HG02938 (cell line): Measurements from ENCODE around the gene TAC4.

Experiments
- ATAC-seq: cut with Tn5 transposase; IDR thresholded peaks from one replicate; pipeline ENCODE4 v1.9.1; 2021; ENCODE audit warnings: mild to moderate bottlenecking, moderate library complexity; ENCODE audit not compliant: unreplicated experiment

TAC4 gene

DNA sequence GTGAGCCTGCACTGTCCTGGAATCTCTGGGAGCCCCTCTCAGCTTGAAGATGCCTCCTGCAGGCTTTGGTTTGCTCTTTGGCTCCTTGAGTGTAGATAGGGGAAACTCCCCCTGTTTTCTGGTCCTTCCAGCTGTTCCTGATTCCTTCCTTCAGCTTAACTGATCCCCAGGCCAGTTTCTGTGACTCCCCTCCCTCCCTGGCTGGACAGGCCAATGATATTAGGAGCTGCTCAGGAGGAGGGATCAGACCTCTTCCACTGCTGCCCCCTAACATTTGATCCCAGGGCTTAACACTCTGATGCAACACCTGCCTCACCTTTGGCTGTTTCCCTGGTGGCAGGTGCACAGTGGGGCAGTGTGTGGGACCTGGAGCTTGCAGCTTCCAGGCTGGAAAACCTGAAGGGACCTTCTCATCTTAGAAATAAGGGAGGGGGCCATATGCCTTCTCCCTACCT lies at the start of gene TAC4:
Gene TAC4, minus strand, starts transcription at position 51 of the 455 bp plus-strand sequence. CDS start 52 bp downstream, outside the sequence.
- ATAC-seq: no peak

DNA sequence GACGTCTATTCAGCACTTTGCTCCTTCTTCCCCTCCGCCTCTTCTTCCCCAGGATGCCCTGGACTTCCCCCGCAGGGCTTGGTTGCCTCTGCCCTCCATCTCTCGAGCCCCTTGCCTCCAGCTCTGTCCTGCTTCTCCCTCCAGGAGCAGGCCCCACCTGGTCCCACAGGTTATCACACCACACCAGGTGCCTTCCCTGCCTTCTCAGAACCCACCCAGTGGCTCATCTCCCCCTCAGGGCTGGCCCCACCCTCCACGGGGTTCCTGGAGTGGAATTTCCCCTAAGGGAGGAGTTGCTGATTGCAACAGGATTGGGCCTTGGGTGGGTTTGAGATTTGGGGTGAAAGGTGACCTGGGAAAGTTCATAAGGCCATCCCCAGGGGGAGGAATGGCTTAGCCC lies 49.0 kb upstream of the TAC4 start:
- no peak for ATAC-seq

- no peak for ATAC-seq
These were observed 48.4 kb upstream of the TAC4 start for GRCh38 chr17:49896222-49896621.

GRCh38 chr17:49895812-49896211 lies 47.9 kb upstream of the TAC4 start:
- no peak for ATAC-seq

DNA sequence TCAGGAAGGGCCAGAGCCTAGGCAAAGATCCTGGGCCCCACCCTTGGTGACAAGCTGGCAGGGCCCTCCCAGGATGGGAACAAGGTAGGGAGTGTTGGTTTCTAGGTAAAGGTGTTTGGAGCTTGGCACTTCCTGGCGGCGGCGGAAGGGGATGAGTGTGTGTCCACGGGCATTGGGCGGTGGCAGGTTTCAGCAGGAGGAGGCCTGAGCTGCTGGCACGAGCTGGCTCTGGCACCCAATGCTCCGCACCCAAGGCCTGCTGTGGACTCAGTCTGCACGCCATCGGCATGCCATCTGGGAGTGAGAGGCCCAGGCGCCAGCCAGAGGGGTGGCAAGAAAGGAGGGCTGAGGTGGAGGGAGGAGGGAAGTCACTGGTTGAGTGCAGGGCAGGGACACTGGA lies 46.9 kb upstream of the TAC4 start:
- no peak for ATAC-seq

- no peak for ATAC-seq
These were observed 44.0 kb upstream of the TAC4 start for GRCh38 chr17:49891694-49892389.

- no peak for ATAC-seq
These were observed 43.4 kb upstream of the TAC4 start for GRCh38 chr17:49891271-49891670.

- ATAC-seq: no peak
These were observed 43.0 kb upstream of the TAC4 start for GRCh38 chr17:49890852-49891251.

- ATAC-seq: no peak
These were observed 42.4 kb upstream of the TAC4 start for GRCh38 chr17:49890077-49890821.

GRCh38 chr17:49889500-49889899 lies 41.6 kb upstream of the TAC4 start:
- ATAC-seq: no peak

GRCh38 chr17:49887744-49888360 lies 40.0 kb upstream of the TAC4 start:
- no peak for ATAC-seq

- ATAC-seq: no peak
These were observed 39.3 kb upstream of the TAC4 start for GRCh38 chr17:49887086-49887743.

GRCh38 chr17:49886036-49886435 lies 38.2 kb upstream of the TAC4 start:
- no peak for ATAC-seq

- no peak for ATAC-seq
These were observed 34.6 kb upstream of the TAC4 start for GRCh38 chr17:49882434-49882833.

- no peak for ATAC-seq
These were observed 33.2 kb upstream of the TAC4 start for GRCh38 chr17:49881054-49881402.

DNA sequence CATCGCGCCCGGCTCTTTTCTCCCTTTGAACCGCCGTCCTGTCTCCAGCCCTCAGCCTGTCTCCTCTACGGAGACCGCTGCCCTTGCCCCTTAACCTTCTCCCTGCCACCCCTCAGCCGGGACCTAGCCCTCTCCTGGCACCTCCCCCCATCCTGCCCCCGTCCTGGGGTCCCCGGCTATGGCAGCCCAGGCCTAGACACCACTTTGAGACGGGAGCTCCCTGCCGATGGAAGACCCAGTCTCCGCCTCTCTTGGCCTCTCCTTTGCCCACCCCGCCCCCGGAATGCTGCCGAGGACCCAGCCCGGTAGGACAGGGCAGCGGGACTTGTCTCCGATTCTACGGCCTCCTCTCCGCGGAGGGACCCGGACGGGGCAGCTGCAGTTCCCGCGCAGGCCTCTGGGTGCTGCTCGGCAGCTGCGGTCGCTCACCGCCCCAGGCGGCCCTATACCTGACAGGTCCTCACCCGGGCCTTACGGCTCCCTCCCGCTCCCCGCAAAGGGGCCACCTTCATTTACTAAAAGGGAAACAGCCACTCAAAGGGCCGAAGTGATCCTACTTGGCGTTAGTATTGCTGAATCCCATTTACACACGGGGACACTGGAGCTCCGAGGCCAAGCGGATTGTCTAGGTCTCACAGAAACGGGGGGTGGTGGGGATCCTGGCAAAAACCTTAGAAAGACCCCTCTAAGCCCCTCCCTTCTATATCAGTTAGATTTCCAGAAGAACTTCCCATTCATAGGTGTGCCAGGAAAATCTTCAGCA lies 32.6 kb upstream of the TAC4 start:
- no peak for ATAC-seq

DNA sequence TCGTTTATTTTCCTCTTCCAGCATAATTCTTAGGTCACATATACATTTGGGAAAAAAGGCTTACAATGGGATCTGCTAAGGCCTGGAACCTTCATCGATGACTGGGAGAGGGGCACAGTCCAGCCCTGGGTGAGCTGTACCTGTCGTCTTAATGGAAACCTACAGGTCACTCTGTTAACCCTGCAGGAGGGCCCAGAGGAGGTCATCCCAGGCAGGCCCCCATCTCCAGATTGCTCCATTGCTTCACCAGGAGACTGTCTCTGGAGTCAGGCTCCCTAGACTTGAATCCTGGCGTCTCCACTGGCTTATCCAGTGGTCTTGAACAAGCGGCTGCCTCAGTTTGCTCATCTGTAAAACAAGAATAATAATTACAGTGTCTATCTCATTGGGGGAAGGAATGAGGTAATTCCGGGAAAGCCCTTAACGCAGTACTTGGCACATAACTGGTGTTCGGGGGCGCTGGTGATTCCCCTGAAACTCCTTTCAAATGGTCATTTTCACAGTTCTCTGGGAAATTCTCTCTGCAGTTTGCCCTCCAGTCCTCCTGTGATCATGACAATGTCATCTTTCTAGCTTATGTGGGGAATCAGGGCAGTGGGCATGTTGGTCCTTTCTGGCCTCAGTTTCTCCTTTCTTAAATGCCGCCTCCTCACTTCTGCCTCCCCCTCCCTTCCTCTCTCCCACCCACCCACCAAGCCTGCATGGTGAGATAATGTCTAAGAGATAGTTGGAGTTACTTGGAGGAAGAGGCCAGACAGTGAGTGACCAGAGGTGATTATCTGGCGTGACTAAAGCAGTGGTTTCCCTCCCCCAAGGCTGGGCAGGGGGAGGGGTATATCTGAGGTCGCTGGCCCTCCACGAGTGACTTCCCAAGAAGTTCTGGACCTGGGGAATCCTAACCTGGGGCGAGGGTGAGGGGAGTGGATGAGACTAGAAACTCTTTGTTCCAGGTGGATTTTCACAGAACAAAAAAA lies 31.3 kb upstream of the TAC4 start:
- ATAC-seq: no peak

- no peak for ATAC-seq
These were observed 27.8 kb upstream of the TAC4 start for GRCh38 chr17:49875685-49876084.

DNA sequence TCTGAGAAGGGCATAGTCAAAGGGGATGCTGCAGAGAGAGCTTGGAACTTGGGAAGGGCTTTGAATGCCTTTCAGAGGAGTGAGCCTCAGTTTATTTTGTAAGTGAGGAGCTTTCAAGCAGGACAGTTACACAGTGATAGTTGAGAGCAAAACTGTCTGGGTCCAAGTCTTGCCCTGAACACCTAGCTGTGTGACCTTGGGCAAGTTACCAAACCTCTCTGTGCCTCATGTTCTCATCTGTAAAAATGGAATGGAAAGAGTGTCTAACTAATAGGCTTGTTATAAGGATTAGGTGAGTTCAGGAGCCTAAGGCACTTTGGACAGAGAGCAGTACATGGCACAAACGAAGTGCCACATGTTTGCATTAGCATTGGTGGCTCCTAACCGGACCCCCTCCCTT lies 27.0 kb upstream of the TAC4 start:
- ATAC-seq: no peak

- no peak for ATAC-seq
These were observed 26.1 kb upstream of the TAC4 start for GRCh38 chr17:49873926-49874325.
